HG03565 (cell line): ENCODE measurements around the gene CALCOCO1.
"Not testable (repeated sequence)": the region's sequence is repeated elsewhere in the genome, so short reads cannot be mapped to it uniquely, and the experiment has no call there.

Experiments used
- ATAC-seq: cut with Tn5 transposase; IDR thresholded peaks from one replicate; pipeline ENCODE4 v1.9.1; 2021; ENCODE audit warnings: mild to moderate bottlenecking, moderate library complexity; ENCODE audit not compliant: unreplicated experiment

Gene CALCOCO1

GRCh38 chr12:53734425-53734824 is 7.2 kb upstream of the CALCOCO1 start:
- ATAC-seq, result no peak

- ATAC-seq, result no peak
Observed at GRCh38 chr12:53733807-53734200, 6.6 kb upstream of the CALCOCO1 start.

DNA sequence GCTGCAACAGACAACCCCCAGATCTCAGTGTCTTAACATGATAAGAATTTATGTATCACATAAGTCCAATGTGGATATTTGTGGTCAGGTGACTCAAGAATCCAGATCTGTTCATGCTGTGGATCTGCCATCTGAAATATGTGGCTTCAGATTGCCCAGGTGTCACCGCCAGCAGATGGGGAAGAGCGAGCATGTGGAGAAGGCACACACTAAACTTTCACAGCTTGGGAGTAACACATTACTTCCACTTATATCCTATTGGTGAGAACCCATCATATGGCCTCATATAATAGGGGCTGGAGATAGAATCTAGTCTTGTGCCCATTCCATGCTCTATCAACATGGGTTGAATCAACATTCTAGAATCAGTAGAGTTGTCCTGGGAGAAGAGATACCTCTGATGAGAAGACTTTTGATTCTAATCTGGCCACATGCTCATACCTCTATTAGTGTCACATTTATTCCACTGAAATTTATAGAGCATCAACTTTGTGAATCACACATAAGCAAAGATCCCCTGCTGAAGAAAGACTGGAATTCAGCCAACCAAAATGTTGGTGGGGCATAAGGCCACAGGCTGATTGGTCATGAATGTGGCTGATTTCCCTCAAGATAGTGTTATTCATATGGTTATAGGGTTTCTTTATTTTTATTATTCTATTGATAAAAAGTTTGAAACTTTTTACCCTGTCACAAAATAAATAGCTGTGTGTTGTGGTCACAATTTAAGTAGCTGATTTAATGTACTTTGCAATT is 6.0 kb upstream of the CALCOCO1 start:
- ATAC-seq, result no peak

DNA sequence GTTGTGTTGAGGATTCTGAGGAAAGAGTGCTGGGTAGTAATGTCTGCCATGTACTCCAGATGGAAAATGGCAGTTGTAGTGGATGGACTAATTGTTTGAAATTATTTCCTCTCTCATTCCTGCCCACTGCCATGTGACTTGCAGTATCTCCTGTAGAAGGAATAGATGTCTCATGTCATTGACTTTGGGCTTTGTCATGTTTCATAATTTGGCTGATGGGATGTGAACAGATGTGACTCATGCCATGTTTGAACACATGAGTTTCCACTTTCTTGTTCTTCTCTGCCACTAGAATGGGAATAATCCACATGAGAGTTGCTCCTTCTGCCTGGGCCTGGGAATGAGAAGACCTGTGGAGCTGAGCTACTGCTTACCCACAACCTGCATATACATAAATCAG is 2.4 kb upstream of the CALCOCO1 start:
- no peak for ATAC-seq

- ATAC-seq, result no peak
Observed at GRCh38 chr12:53728206-53728605, 954 bp upstream of the CALCOCO1 start.

DNA sequence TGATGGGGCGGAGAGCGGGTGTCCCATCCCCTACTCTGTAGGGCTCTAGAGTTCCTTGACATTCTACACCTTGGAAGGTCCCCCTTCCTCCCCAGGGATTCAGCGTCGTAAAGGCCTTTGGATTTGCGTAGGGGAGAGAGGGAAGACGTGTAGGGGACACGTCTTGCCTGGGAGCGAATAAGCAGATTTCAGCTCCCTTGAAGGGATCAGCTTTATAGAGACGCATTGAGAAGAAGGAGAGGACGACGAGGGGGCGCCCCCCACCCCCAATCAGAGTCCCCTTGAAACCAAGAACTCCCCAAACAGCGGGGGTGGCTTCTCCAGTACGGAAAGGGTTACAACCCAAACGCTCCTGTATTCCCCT is 324 bp downstream of the CALCOCO1 start:
- no peak for ATAC-seq

- ATAC-seq, result no peak
Observed at GRCh38 chr12:53726341-53726740, 911 bp downstream of the CALCOCO1 start.

DNA sequence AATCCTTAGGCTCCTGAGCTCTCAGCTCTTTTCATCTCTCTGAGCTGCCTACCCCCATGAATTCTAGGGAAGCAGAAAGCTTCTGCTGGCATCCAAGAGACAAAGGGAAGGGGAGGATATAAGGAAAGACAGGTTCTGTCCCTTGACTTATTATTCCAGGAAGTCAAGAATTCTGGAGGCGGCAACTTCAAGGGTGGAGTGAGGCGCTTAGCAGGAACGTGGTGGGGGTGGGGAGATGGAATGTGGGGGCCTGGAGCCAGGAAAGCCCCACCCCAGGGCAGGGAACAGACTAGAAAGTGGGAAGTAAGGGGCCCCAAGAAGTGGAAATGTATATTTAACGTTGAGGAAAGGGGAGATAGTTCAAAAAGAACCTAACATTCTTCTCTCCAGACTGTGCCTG is 1.4 kb downstream of the CALCOCO1 start:
- no peak for ATAC-seq

GRCh38 chr12:53722450-53723041 is 4.7 kb downstream of the CALCOCO1 start:
- no peak for ATAC-seq

DNA sequence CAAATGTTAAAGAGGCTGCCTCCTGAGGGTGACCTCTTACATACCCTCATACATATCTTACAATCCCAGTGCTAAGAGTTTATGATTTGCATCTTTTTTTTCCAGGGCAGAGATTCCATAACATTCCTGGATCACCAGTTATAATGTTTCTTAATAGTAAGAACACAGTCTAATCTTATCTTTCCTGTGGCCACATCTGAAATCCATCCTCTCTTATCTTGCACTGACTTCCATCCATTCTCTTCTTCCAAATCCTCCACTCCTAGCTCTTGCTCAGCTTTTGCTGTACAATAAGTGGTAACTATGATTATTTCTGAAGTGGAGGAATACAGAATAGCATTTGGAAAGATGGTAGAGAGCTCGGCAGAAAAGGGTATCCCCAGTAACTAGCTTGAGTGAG is 6.3 kb downstream of the CALCOCO1 start:
- no peak for ATAC-seq

- no peak for ATAC-seq
Observed at GRCh38 chr12:53719649-53720048, 7.6 kb downstream of the CALCOCO1 start.

DNA sequence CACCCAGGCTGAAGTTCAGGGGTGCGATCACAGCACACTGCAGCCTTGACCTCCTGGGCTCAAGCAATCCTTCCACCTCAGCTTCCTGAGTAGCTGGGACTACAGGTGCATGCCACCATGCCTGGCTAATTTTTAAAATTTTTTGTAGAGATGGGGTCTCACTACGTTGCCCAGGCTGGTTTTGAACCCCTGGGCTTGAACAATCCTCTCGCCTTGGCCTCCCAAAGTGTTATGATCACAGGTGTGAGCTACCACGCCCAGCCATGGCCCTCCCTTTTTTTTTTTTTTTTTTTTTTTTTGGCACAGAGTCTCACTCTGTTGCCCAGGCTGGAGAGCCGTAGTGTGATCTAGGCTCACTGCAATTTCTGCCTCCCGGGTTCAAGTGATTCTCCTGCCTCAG is 8.7 kb downstream of the CALCOCO1 start:
- not testable (repeated sequence) for ATAC-seq

DNA sequence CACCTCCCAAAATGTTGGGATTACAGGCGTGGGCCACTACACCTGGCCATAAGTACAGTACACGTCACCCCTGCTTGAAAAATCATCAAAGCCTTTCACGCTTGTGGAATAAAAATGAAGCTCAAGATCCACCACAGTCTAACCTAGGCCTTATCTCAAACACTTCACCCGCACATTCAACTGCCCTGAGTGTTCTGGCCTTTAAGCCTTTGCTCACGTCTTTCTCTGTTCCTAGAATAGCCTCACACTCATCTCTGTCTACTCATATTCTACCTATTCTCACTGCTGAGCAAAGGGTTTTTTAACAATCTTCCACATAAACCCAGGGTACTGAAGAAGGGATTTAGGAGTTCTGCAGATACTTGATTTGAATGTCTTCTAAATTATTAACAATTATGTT is 9.9 kb downstream of the CALCOCO1 start:
- no peak for ATAC-seq

DNA sequence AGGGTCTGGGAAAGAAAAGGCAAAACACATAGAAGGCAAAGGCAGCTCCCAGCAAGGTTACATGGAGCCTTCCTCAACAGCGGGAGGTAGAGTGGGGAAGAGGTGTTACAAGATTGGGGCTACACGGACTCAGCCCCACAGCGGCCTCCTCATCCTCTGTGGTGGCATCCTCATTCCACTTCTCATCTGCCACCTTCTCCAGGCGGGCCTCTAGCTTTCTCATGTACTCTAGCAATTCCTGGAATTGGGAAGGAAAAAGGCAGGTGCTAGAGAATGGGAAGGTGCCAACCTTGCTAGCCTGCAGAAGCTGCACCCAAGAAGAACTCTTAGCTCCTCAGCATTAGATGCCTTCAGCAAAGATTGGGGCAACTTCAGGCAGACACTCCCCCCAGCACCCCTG is 13.2 kb downstream of the CALCOCO1 start:
- no peak for ATAC-seq

DNA sequence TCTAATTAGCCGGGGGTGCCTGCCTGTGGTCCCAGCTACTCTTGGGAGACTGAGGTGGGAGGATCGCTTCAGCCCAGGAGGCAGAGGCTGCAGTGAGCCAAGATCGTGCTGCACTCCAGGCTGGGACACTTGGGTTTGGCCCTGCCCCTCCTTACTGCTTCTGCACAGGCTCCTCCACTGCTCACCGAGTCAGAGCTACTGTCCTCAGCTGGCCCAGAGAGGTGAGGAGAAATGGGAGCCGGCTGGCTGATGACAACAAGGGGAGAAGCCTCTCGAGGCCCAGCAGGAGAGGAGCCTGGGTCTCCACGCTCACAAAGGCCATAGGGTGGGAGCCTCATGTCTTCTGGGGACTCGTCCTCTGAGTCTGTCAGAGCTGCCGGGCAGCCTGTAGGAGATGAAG is 13.7 kb downstream of the CALCOCO1 start:
- no peak for ATAC-seq

DNA sequence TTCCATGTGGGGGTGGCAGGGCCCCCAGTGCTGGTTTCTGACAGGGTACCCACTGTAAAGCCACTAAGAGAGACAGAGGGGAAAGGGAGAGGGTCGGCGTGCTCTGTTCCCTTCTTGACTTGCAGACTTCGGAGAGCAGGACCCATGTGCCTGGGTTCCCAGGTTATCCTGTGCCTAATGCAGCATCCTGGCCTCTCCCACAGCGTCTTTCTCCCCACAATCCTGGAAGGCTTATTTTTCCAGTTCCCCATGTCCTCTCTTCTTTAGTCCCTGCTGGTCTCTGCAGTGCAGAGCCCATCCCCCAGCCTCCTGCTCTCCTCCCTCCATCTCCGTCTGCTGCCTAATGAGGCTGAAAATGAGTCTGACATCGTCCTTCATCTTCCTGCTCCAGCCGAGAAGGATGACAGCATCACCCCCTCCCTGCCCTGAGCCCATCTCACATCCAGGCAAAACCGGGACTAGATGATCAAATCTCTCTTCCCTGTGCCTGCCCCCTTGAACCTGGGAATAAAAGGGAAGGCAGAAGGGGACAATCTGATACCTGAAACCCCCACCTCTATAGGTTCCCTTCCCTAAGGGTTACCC is 15.1 kb downstream of the CALCOCO1 start:
- no peak for ATAC-seq

DNA sequence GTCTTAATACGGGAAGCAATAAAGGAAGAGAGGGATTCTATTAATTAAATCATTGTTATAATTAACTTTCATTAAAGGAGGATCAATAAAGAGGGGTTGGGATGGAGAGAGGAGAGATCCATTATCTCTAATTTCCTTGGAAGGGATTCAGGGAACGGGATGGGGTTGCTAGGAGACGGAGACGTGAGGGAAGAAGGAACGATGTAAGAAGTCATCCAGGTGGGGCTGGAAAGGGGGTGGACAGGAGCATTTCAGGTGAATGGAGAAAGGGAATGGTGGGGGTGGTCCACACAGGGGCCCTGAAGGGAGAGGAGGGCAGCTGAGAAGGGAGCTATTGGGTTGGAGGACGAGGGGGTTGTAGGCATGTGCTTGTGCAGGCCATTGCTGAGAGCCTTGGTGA is 17.2 kb downstream of the CALCOCO1 start:
- no peak for ATAC-seq

DNA sequence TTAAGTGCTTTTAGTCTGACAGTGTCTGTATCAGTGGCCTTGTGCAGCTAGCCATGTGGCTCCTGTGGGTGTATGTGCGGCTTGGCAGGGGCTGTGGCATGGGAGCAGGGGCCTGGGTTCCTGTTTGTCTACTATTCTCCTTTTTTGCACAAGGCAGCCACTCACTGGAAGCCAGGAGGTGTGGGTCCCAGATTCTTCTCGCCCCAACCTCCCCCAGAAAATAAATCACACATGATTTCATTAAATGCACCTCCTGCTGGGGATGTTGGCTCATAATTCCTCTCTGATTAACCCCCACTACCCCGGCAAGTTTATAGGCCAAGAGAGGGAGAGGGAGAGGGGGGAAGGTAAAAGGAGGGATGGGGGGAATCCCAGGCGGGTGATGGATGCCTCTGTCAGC is 17.6 kb downstream of the CALCOCO1 start:
- no peak for ATAC-seq

- no peak for ATAC-seq
Observed at GRCh38 chr12:53706080-53706479, 21.2 kb downstream of the CALCOCO1 start.

GRCh38 chr12:53703756-53704155 is 23.5 kb downstream of the CALCOCO1 start:
- no peak for ATAC-seq

GRCh38 chr12:53701518-53702264 is 25.6 kb downstream of the CALCOCO1 start:
- no peak for ATAC-seq

DNA sequence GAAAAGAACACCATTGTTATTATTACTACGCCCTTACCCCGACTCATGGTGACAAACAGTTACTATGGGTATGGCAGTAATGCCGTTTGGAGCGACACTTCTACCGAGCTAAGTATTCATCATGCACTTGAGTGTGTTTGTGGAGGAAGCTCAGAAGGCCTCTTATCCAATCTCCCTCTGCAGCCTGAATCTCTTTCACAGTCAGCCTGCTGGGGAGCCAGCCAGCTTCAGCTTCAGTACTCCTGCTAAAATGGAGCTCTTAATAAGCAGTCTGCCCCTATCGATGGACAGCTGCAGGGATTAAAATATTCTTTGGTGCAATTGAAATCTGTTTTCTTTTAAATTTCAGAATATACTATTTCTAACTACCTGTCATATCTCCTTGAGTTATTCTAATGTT is 26.7 kb downstream of the CALCOCO1 start:
- ATAC-seq, result no peak
